GM23338 (cell line): ENCODE measurements around the gene SNX3.

Experiments
- CREB1 ChIP-seq: fragments of 250-450 bp; sonication (Bioruptor Pico); IDR thresholded peaks from 2 replicates; pipeline ENCODE4 v1.5.0; 2020; ENCODE audit warnings: low read depth, mild to moderate bottlenecking, moderate library complexity
- CTCF ChIP-seq, 2 experiments: fragments of 200-600 bp in 1 of 2; sonication (generic) in 1 of 2; conservative IDR thresholded peaks; 2 replicates each; pipeline versions ENCODE4 v1.5.1 to v1.6.1; 2016 to 2017; ENCODE audit warnings: antibody characterized with exemption in 2 of 2, low read depth in 2 of 2, mild to moderate bottlenecking in 2 of 2, moderate library complexity in 1 of 2
- EZH2 ChIP-seq: fragments of 200-600 bp; sonication (generic); IDR thresholded peaks from one replicate; pipeline ENCODE4 v1.8.0; 2017; ENCODE audit warnings: antibody characterized with exemption, mild to moderate bottlenecking, low read depth; ENCODE audit not compliant: unreplicated experiment
- EZH2phosphoT487 ChIP-seq: fragments of 200-600 bp; sonication (generic); IDR thresholded peaks from one replicate; pipeline ENCODE4 v1.8.1; 2018; ENCODE audit warnings: antibody characterized with exemption; ENCODE audit not compliant: unreplicated experiment
- POLR2AphosphoS5 ChIP-seq: IDR thresholded peaks from 2 replicates; pipeline ENCODE4 v1.6.1; 2016; ENCODE audit warnings: antibody characterized with exemption, low read depth
- REST ChIP-seq: IDR thresholded peaks from one replicate; pipeline ENCODE4 v1.6.1; 2018; ENCODE audit warnings: antibody characterized with exemption; ENCODE audit not compliant: unreplicated experiment
- ZNF331 ChIP-seq: fragments of 250-450 bp; sonication (Bioruptor Pico); IDR thresholded peaks from 2 replicates; pipeline ENCODE4 v1.5.0; 2020; ENCODE audit warnings: low read depth, mild to moderate bottlenecking, moderate library complexity

GRCh38 chr6:108200631-108201030 lies 60.2 kb downstream of the SNX3 start:
- TF ChIP-seq CTCF (conservative IDR thresholded peaks at IDR 0.05; ENCODE audit: low read depth in 2 of 2) (no peak), EZH2 (no peak), POLR2AphosphoS5 (no peak), EZH2phosphoT487 (no peak), CREB1 (CRISPR knock-in tag) (no peak), REST (no peak), ZNF331 (CRISPR knock-in tag) (no peak)
